ENCODE results near the gene PLPP3. TPM values are rescaled to one million over a fixed set of nuclear protein-coding genes. Genes with fewer than 3 reads are reported as not detected.

Gene PLPP3
- total RNA-seq, 1 experiment from 2014 or later = 26.7 TPM

- Histone ChIP-seq H2AK5ac (ENCODE audit: insufficient read length, low read length) (no peak overlapping the region), H3K56ac (ENCODE audit: insufficient read length, low read depth, low read length) (no peak overlapping the region), H3K14ac (ENCODE audit: insufficient read depth, low read length) (no peak overlapping the region), H3K18ac (ENCODE audit: insufficient read length, low read depth, low read length) (no peak overlapping the region), H2AFZ (ENCODE audit: low read length) (no peak overlapping the region), H4K20me1 (ENCODE audit: control insufficient read depth, insufficient read depth, insufficient read length) (no peaks in the 10 kb centered on the region), H3K4me1 (ENCODE audit: insufficient read depth, low read length) (peaks cover 3% of the 10 kb centered on the region; the same call in 1 of the 2 replicates), H3K4ac (ENCODE audit: low read depth, low read length) (no peak overlapping the region), H3K23ac (ENCODE audit: insufficient read length, low read depth, low read length) (no peak overlapping the region), H3K9ac (ENCODE audit: extremely low read depth, insufficient read length, low read length) (no peak overlapping the region), H3K79me2 (ENCODE audit: insufficient read depth, low read length) (no peaks in the 10 kb centered on the region), H2BK20ac (ENCODE audit: low read depth, low read length, poor library complexity, severe bottlenecking) (no peak overlapping the region), H4K91ac (ENCODE audit: insufficient read length, low read depth, low read length) (no peak overlapping the region), H3K9me3 (ENCODE audit: control insufficient read depth, low read depth, low read length) (no peaks in the 10 kb centered on the region), H2BK12ac (ENCODE audit: insufficient read length, low read depth, low read length) (no peak overlapping the region), H3T11ph (ENCODE audit: low read length) (no peak overlapping the region), H4K8ac (replicated peaks; ENCODE audit: insufficient read length, low read depth, low read length) (no peak overlapping the region), H2BK15ac (ENCODE audit: low read depth, low read length) (no peak overlapping the region), H3K27me3 (ENCODE audit: insufficient read depth, low read length) (no peaks in the 10 kb centered on the region), H3K79me1 (ENCODE audit: insufficient read depth, low read depth, low read length, poor library complexity, severe bottlenecking) (no peaks in the 10 kb centered on the region), H2BK120ac (ENCODE audit: low read depth, low read length, poor library complexity, severe bottlenecking) (no peak overlapping the region), H2BK5ac (ENCODE audit: insufficient read length, low read length) (no peak overlapping the region), H3K27ac (ENCODE audit: insufficient read length, low read depth, low read length) (no peak overlapping the region), H3K23me2 (ENCODE audit: insufficient read length, low read depth, low read length, poor library complexity, severe bottlenecking) (no peaks in the 10 kb centered on the region), H3K4me2 (ENCODE audit: insufficient read depth, insufficient read length, low read length) (no peak overlapping the region), H4K5ac (ENCODE audit: insufficient read length, low read depth, low read length) (no peak overlapping the region)
- H3K36me3 Mint-ChIP-seq (ENCODE audit: insufficient read depth in 1 of 3, low read depth in 3 of 3) = peaks cover 17 to 48% (median 33%) of the 10 kb centered on the region in 3 experiments; a peak in 6 of 7 replicates
- WGBS (ENCODE audit: extremely low coverage, insufficient read length, low lambda C conversion rate) = no CpG with 5 or more reads among the region's 2 CpGs
- no peaks in the 10 kb centered on the region for H3K9me3 Mint-ChIP-seq
- DNase-seq = no peak
- no peak overlapping the region for H3K4me3 Mint-ChIP-seq
- no peak for TF ChIP-seq CTCF (conservative IDR thresholded peaks at IDR 0.05)
- no peak overlapping the region for H3K27ac Mint-ChIP-seq
- no peaks in the 10 kb centered on the region; the same call in 1 of the 2 replicates for H3K27me3 Mint-ChIP-seq (ENCODE audit: low read depth)
- peaks cover 47% of the 10 kb centered on the region in 2 experiments for H3K4me1 Mint-ChIP-seq
Observed at GRCh38 chr1:56493826-56494225, 85.5 kb downstream of the PLPP3 start.

All from H9 (cell line).